Type B pancreatic cell (in vitro differentiated cells): ENCODE results near the gene RACGAP1. TPM values are rescaled to one million over a fixed set of nuclear protein-coding genes. Genes with fewer than 3 reads are reported as not detected.
A peak's percentile ranks its signal among the peaks of the same experiment; 100 is the strongest.

Experiments used
- DNase-seq: peaks from one replicate; pipeline ENCODE4 v3.0.0; 2021; ENCODE audit warnings: mixed read lengths; ENCODE audit not compliant: unreplicated experiment; ENCODE audit errors: extremely low spot score
- H3K27ac Mint-ChIP-seq: 2 replicates; pipeline ENCODE4 v1.8.0; 2021; ENCODE audit warnings: mild to moderate bottlenecking, mixed read lengths
- H3K27me3 Mint-ChIP-seq: 2 replicates; pipeline ENCODE4 v1.8.0; 2021; ENCODE audit warnings: mixed read lengths
- H3K36me3 Mint-ChIP-seq: 2 replicates; pipeline ENCODE4 v1.8.0; 2021; ENCODE audit warnings: mixed read lengths
- H3K4me1 Mint-ChIP-seq: one replicate; pipeline ENCODE4 v1.8.0; 2021; ENCODE audit warnings: mixed read lengths; ENCODE audit not compliant: unreplicated experiment
- H3K4me3 Mint-ChIP-seq: 2 replicates; pipeline ENCODE4 v1.8.0; 2021; ENCODE audit warnings: mild to moderate bottlenecking, mixed read lengths
- H3K9me3 Mint-ChIP-seq: 2 replicates; pipeline ENCODE4 v1.8.0; 2021; ENCODE audit warnings: mixed read lengths
- CTCF ChIP-seq: fragments of 200-600 bp; sonication (generic); conservative IDR thresholded peaks from 2 replicates; pipeline ENCODE4 v1.5.0; 2021; ENCODE audit warnings: antibody characterized with exemption, mild to moderate bottlenecking
- total RNA-seq: library from RNA; stranded (reverse); gene quantifications from 2 replicates; pipeline ENCODE4 v1.2.1, GENCODE V29; 2021; ENCODE audit warnings: low replicate concordance

Gene RACGAP1
- total RNA-seq, 1 donor from 2014 or later = 70.6 TPM

GRCh38 chr12:50042693-50043092, 17.4 kb upstream of the RACGAP1 start:
- Mint-ChIP-seq H3K27me3 (peaks cover 17% of the 10 kb centered on the region), H3K4me1 (peaks cover 20% of the 10 kb centered on the region), H3K27ac (no peak overlapping the region), H3K36me3 (no peaks in the 10 kb centered on the region), H3K9me3 (no peaks in the 10 kb centered on the region), H3K4me3 (no peak overlapping the region)
- DNase-seq = no peak
- no peak for TF ChIP-seq CTCF

- Mint-ChIP-seq H3K4me1 (peaks cover 20% of the 10 kb centered on the region), H3K27me3 (peaks cover 10% of the 10 kb centered on the region), H3K4me3 (no peak overlapping the region), H3K36me3 (no peaks in the 10 kb centered on the region), H3K9me3 (no peaks in the 10 kb centered on the region), H3K27ac (no peak overlapping the region)
- TF ChIP-seq CTCF = no peak
- no peak for DNase-seq
Measured at GRCh38 chr12:50041962-50042361, 16.7 kb upstream of the RACGAP1 start.

GRCh38 chr12:50041062-50041860, 16.0 kb upstream of the RACGAP1 start:
- H3K27ac Mint-ChIP-seq = peak overlapping the region; percentile 23
- DNase-seq = no peak
- H3K4me1 Mint-ChIP-seq = peaks cover 20% of the 10 kb centered on the region
- no peak for TF ChIP-seq CTCF
- H3K27me3 Mint-ChIP-seq = peaks cover 10% of the 10 kb centered on the region
- no peaks in the 10 kb centered on the region for H3K36me3 Mint-ChIP-seq
- H3K4me3 Mint-ChIP-seq = no peak overlapping the region
- no peaks in the 10 kb centered on the region for H3K9me3 Mint-ChIP-seq

- no peak for DNase-seq
- Mint-ChIP-seq H3K9me3 (no peaks in the 10 kb centered on the region), H3K4me3 (no peak overlapping the region), H3K27me3 (peaks cover 12% of the 10 kb centered on the region), H3K4me1 (peaks cover 20% of the 10 kb centered on the region), H3K36me3 (no peaks in the 10 kb centered on the region), H3K27ac (peak overlapping the region; percentile 23)
- no peak for TF ChIP-seq CTCF
Measured at GRCh38 chr12:50040657-50041056, 15.4 kb upstream of the RACGAP1 start.

GRCh38 chr12:50039151-50039835, 14.0 kb upstream of the RACGAP1 start:
- DNase-seq = peak; percentile 85
- Mint-ChIP-seq H3K4me1 (peaks cover 20% of the 10 kb centered on the region), H3K4me3 (peak overlapping the region; percentile 56), H3K27ac (peak overlapping the region; percentile 53), H3K36me3 (no peaks in the 10 kb centered on the region), H3K9me3 (no peaks in the 10 kb centered on the region), H3K27me3 (peaks cover 14% of the 10 kb centered on the region)
- peak; percentile 94 for TF ChIP-seq CTCF
